Neural cell (in vitro differentiated cells): ENCODE measurements around the gene MAP3K5.

ENCODE experiments used
- CTCF ChIP-seq: fragments of 450-650 bp; IDR thresholded peaks from 2 replicates; pipeline ENCODE4 v1.5.1; 2014; ENCODE audit warnings: antibody characterized with exemption, mild to moderate bottlenecking, moderate library complexity; ENCODE audit not compliant: poor library complexity, severe bottlenecking
- EP300 ChIP-seq: fragments of 450-650 bp; conservative IDR thresholded peaks from 2 replicates; pipeline ENCODE4 v1.6.1; 2014; ENCODE audit warnings: antibody characterized with exemption, mild to moderate bottlenecking, moderate library complexity; ENCODE audit not compliant: poor library complexity, severe bottlenecking
- EZH2 ChIP-seq: fragments of 200-600, 300-800 bp; shearing (Covaris generic), sonication (generic); IDR thresholded peaks from 2 replicates; pipeline ENCODE4 v1.6.1; 2014; ENCODE audit warnings: antibody characterized with exemption, low read length, borderline replicate concordance, mild to moderate bottlenecking; ENCODE audit not compliant: insufficient read depth, poor library complexity, severe bottlenecking
- MXI1 ChIP-seq: fragments of 450-650 bp; conservative IDR thresholded peaks from 2 replicates; pipeline ENCODE4 v1.6.1; 2014; ENCODE audit warnings: antibody characterized with exemption, mild to moderate bottlenecking; ENCODE audit not compliant: poor library complexity, severe bottlenecking
- POLR2AphosphoS5 ChIP-seq: IDR thresholded peaks from 2 replicates; pipeline ENCODE4 v1.6.1; 2012
- REST ChIP-seq: IDR thresholded peaks from 2 replicates; pipeline ENCODE4 v1.6.1; 2012; ENCODE audit warnings: borderline replicate concordance
- SMC3 ChIP-seq: fragments of 450-650 bp; conservative IDR thresholded peaks from 2 replicates; pipeline ENCODE4 v1.6.1; 2014; ENCODE audit warnings: antibody characterized with exemption, mild to moderate bottlenecking, moderate library complexity; ENCODE audit not compliant: poor library complexity
- TAF1 ChIP-seq: IDR thresholded peaks from 2 replicates; pipeline ENCODE4 v1.6.1; 2012; ENCODE audit warnings: low read depth

- TF ChIP-seq EZH2 (no peak), TAF1 (no peak), CTCF (no peak), EP300 (no peak), SMC3 (no peak), POLR2AphosphoS5 (no peak), MXI1 (no peak), REST (no peak)
Measured at GRCh38 chr6:136803608-136804007, 11.3 kb upstream of the MAP3K5 start.
